RWPE2 (cell line): ENCODE results near the gene DPPA4.
"Not testable (repeated sequence)": the region's sequence is repeated elsewhere in the genome, so short reads cannot be mapped to it uniquely, and the experiment has no call there.

Experiments
- ATAC-seq: fragments of 200-7000 bp; cut with Tn5 transposase; 3 replicates; pipeline ENCODE4 v1.9.1; 2021; ENCODE audit warnings: low read depth
- DNase-seq: peaks from one replicate; pipeline ENCODE4 v3.0.0-alpha.2; 2020; ENCODE audit warnings: low spot score
- H3K27ac ChIP-seq: fragments of 450-650 bp; 2 replicates; pipeline ENCODE4 v1.5.1; 2017; ENCODE audit warnings: mild to moderate bottlenecking; ENCODE audit not compliant: poor library complexity, severe bottlenecking
- H3K27me3 ChIP-seq: fragments of 250-450 bp; sonication (Bioruptor Pico); 2 replicates; pipeline ENCODE4 v1.5.1; 2021; ENCODE audit warnings: mild to moderate bottlenecking, moderate library complexity; ENCODE audit not compliant: insufficient read depth, poor library complexity, severe bottlenecking
- H3K36me3 ChIP-seq: fragments of 250-450 bp; sonication (Bioruptor Pico); 2 replicates; pipeline ENCODE4 v1.5.1; 2020; ENCODE audit warnings: low read depth, mild to moderate bottlenecking, moderate library complexity
- H3K4me1 ChIP-seq: fragments of 250-450 bp; sonication (Bioruptor Pico); 2 replicates; pipeline ENCODE4 v1.5.1; 2021; ENCODE audit warnings: mild to moderate bottlenecking, moderate library complexity; ENCODE audit not compliant: insufficient read depth, poor library complexity, severe bottlenecking
- H3K4me3 ChIP-seq: fragments of 250-450 bp; sonication (Bioruptor Pico); 2 replicates; pipeline ENCODE4 v1.5.1; 2021; ENCODE audit warnings: mild to moderate bottlenecking, moderate library complexity; ENCODE audit not compliant: severe bottlenecking
- H3K9me3 ChIP-seq: fragments of 250-450 bp; sonication (Bioruptor Pico); 2 replicates; pipeline ENCODE4 v1.5.1; 2021; ENCODE audit warnings: mild to moderate bottlenecking, moderate library complexity; ENCODE audit not compliant: severe bottlenecking
- CTCF ChIP-seq: fragments of 450-650 bp; IDR thresholded peaks from one replicate; pipeline ENCODE4 v1.5.1; 2017; ENCODE audit warnings: mild to moderate bottlenecking, moderate library complexity; ENCODE audit not compliant: poor library complexity, severe bottlenecking

The DPPA4 gene

GRCh38 chr3:109375975-109376374 lies 38.6 kb upstream of the DPPA4 start:
- no peak for DNase-seq
- Histone ChIP-seq H3K36me3 (no peaks in the 10 kb centered on the region), H3K9me3 (no peaks in the 10 kb centered on the region), H3K27ac (no peak overlapping the region), H3K4me3 (no peak overlapping the region), H3K4me1 (no peaks in the 10 kb centered on the region), H3K27me3 (no peaks in the 10 kb centered on the region)
- no peak for TF ChIP-seq CTCF
- no peak for ATAC-seq

- not testable (repeated sequence) for H3K27me3 ChIP-seq, H3K4me1 ChIP-seq, ATAC-seq, H3K36me3 ChIP-seq, DNase-seq, H3K9me3 ChIP-seq, H3K4me3 ChIP-seq, H3K27ac ChIP-seq
Measured at GRCh38 chr3:109374434-109374833, 37.1 kb upstream of the DPPA4 start.

GRCh38 chr3:109373933-109374332 lies 36.6 kb upstream of the DPPA4 start:
- DNase-seq (no peak), ATAC-seq (no peak)
- Histone ChIP-seq H3K9me3 (no peaks in the 10 kb centered on the region), H3K27ac (no peak overlapping the region), H3K4me1 (no peaks in the 10 kb centered on the region), H3K4me3 (no peak overlapping the region), H3K36me3 (no peaks in the 10 kb centered on the region), H3K27me3 (no peaks in the 10 kb centered on the region)
- TF ChIP-seq CTCF, result no peak

- Histone ChIP-seq H3K4me3 (no peak overlapping the region), H3K27ac (no peak overlapping the region), H3K9me3 (no peaks in the 10 kb centered on the region), H3K27me3 (no peaks in the 10 kb centered on the region), H3K36me3 (no peaks in the 10 kb centered on the region), H3K4me1 (no peaks in the 10 kb centered on the region)
- no peak for ATAC-seq
- TF ChIP-seq CTCF, result no peak
- DNase-seq, result no peak
Measured at GRCh38 chr3:109372639-109373038, 35.3 kb upstream of the DPPA4 start.

- H3K9me3 ChIP-seq, result no peaks in the 10 kb centered on the region
- TF ChIP-seq CTCF, result peak; percentile 18
- no peaks in the 10 kb centered on the region for H3K27me3 ChIP-seq
- H3K4me1 ChIP-seq, result no peaks in the 10 kb centered on the region
- DNase-seq (no peak), ATAC-seq (0 out of 3 replicates have a peak, but pooled peaks have one; percentile 19)
- no peaks in the 10 kb centered on the region for H3K36me3 ChIP-seq
- H3K4me3 ChIP-seq, result no peak overlapping the region
- H3K27ac ChIP-seq, result no peak overlapping the region
Measured at GRCh38 chr3:109369510-109369909, 32.2 kb upstream of the DPPA4 start.
